HG03064 (cell line): Measurements from ENCODE around the gene BSX.

Experiments
- ATAC-seq: cut with Tn5 transposase; IDR thresholded peaks from one replicate; pipeline ENCODE4 v1.9.1; 2021; ENCODE audit warnings: low read depth; ENCODE audit not compliant: unreplicated experiment

Gene BSX

DNA sequence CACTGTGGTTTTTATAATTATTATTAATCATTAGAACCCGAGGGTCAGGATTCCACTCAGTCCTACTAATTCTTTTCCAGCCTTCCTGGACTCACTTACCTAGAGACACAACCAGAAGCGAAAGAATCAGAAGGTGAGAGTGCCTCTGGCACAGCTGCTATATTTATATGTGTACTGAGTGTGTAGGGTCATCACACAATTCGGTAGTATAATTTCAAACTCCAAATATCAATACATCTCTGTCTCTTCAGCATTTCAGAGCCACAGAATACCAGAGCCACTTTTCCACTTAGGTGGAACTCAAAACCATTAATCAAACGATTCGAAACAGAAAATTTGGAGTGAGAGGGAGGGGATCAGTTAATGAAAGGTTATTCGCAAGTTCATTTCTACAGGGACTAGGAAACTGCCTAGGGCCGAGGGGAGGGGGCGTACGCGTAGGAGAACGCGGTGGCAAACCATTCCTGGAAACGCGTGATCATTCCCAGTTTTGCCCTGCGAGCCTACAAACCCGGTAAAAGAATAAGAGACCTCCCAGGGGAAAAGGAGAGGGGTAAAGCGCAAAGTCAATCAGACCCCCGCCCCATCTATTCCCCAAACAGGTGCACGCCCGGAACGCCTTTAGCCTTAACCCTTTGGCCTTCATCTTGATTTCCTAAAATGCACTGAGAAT lies 5.4 kb downstream of the BSX start:
- no peak for ATAC-seq

DNA sequence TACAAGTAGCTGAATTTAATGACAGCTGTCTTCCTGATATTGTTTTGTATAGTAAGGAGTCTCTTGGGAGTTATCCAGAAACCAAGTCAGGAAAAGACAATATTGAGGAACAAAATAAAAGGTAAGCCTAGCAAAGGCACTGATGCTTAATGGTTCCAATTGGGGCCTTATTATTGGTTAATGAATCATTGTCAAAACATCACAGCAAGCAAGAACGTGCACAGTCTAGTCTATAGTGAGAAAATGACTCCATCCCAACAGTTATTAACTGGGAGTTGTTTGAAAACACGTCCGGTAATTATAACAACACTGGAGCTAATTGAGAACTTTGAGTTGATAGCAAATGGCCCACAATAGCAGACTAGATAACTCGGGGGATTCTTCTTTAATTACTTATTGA lies 17.7 kb downstream of the BSX start:
- ATAC-seq = no peak

DNA sequence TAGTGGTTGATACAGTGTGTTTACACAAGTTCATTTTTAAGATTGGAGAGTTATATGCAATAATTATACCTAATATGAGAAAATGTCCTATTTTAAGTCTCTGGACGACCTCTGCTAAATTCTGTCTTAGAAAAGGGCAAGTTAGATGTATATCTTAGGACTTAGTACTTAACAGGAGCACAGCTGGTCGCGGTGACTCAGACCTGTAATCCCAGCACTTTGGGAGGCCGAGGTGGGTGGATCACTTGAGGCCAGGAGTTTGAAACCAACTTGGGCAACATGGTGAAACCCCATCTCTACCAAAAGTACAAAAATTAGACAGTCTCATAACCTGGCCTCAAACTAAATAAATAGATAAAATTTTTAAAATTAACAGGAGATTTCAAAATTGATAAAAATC lies 27.2 kb downstream of the BSX start:
- no peak for ATAC-seq

DNA sequence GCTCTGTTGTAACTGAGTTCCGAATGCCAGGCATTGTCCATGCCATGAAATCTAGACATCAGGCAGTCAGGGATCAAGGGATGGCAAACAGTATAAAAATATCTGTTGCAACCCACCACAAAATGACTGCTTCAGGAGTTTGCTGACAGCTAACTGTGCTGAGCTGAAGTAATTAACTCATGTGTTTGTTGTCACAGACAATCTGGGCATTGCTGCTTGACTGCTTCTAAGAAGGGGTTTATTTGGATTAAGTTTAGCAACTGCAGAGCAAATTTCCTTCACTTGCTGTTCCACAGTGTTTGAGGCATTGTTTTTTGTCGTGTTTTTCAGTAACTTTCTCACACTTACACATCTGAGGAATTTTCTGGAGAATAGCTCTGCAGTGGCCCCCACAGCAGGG lies 30.4 kb downstream of the BSX start:
- no peak for ATAC-seq

DNA sequence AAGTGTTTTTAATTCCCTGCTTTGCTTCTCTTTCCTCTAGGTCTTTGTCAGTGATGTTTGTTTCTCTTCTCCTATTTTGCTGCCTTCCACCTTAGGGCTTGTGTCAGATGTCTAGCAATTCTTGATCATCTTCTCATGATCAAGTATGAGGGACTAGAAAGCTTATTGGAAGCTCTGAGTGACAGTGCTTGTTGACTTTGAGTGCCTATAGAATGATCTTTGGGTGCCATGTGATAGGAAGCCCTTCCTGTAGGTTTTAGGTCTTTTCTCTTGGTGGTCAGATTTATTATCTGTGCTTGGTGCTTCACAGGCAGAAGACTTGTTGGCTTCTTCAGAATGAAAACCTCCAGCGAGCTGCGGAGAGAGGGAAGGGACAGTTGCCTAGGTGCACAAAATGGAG lies 43.1 kb downstream of the BSX start:
- ATAC-seq = no peak

DNA sequence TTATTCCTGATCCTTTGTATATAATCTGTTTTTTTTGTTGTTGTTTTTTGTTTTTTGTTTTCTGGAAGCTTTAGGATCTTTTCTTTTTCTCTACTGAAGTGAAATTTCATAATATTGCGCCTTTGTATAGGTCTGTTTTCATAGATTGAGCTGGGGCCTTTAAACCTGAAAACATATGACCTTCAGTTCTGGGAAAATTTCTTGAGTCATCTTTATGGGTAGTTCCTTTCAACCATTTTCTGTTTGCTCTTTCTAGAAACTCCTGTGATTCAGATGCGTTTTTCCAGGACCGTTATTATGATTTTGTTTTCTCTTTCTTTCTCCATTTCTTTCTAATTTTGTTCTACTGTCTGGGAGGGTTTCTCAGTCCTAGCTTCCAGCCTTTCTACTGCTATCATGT lies 43.7 kb downstream of the BSX start:
- no peak for ATAC-seq

DNA sequence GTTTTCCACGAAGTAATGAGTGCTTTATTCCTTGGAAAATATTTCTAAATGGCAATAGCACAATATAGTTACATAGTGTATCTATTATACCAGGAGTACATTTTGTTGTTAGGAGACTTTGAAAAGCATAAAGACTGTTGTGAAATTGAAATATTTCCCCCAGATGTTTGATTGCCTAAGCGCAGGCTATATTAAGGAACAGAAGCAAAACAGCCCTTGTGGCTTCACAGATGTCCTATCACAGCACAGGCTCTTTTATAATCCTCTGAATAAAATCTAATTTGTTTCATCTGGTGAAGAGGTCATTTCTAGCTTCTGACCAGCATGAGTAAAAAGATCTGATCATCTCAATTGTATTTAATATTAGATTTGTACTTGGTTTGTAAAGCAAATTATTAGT lies 48.2 kb downstream of the BSX start:
- ATAC-seq = no peak

DNA sequence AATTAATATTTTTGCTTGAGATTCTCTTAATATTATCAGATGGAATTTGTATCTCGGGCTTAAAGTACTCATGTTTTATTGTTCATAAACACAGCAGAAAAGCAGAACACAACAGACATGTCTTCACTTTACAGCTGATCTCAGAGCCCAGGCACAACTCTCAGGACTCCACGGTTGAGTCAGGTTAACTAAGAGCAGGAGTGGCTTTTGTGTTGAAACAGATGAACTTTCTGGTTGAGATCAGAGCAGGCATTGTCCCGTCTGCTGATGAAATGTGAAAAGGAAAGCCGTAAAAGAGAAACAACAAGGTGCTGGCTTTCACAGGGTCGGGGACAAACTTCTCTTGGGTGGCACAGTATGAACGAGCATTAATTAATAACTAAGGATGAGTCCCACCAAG lies 50.1 kb downstream of the BSX start:
- ATAC-seq = no peak
